ENCODE measurements around the gene LRRC74B.

The LRRC74B gene

GRCh38 chr22:21009638-21010425 is 35.9 kb upstream of the LRRC74B start:
- no peak for ATAC-seq
- peaks cover 12% of the 10 kb centered on the region for H3K4me1 Mint-ChIP-seq
- no peaks in the 10 kb centered on the region for H3K9me3 Mint-ChIP-seq
- DNase-seq = no peak
- no peaks in the 10 kb centered on the region for H3K27me3 Mint-ChIP-seq
- no peak overlapping the region for H3K27ac Mint-ChIP-seq
- H3K4me3 Mint-ChIP-seq = no peak overlapping the region

DNA sequence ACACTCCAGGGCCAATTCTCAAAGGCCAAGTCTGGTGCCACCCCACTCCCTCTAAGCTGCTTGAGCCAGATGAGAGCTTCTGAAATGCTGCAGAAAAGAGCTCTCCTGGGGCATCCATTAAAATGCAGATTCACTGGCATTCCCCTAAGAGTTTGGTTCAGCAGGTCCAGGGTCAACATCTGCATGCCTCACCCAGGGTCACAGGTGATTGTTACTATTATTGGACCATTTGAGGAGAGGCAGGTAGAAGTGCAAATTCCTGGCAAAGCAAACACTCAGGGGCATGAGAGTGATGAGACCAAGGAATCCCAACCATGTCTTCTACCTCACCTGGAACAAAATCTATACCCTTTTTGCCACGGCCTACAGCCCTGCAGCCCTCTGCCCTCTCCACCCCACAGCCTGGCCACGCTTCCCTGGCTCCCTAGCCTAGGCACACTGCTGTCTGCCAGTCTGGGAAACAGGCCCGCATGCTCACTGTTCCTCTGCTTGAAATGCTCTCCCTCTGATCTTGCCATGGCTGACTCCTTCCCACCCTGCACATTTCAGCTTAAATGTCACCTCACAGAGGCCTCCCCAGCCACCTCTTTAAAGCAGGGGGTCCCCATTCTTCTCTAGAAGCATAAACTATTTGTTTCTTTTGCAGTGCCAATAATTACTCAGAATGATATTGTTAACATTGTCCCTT is 35.2 kb upstream of the LRRC74B start:
- Mint-ChIP-seq H3K27me3 (no peaks in the 10 kb centered on the region), H3K4me1 (peaks cover 18% of the 10 kb centered on the region), H3K4me3 (no peak overlapping the region), H3K27ac (no peak overlapping the region), H3K9me3 (no peaks in the 10 kb centered on the region)
- no peak for ATAC-seq
- DNase-seq = no peak

DNA sequence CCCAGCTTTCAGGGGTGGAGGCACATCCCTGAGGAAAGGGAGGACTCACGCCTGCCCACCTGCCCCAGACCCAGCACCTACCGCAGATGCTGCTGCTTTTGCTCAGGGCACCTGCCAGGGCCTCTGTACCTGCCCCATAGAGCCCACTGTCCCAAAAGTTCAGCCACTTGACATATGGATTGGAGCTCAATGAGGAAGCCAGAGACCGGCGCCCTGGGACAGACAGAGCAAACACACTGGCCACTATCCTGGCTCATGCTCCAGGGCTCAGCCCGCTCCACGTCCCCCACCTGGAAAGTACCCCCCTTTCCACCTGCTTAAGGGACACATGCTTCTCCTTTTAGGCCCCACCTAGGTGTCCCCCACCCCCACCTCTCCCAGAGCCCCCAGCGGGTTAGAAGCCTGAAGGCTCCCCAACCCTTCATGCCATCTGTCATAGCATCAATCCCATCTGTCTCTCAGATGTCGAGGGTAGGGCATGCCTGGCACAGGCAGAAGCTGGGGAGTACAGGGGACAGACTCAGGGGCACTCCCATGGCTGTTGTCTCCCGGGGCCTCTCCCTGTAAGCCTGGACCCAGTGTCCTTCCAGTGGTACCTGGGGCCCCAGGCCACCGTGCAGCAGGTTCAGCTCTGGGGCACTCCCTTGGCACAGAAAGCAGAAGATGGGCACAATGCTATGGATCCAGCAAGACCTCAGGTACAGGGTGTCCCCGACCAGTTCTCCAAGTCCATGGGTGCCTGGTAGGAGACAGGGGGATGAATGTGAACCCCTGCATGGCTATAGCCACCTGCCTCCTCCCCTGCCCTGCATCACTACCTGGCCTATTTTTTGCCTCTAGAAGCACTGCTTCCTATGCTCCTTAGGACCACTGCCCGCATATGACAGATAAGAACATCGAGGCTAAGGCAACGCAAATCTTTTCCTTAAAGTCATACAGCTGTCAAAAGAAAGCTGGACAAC is 33.0 kb upstream of the LRRC74B start:
- Mint-ChIP-seq H3K4me1 (peaks cover 18% of the 10 kb centered on the region), H3K9me3 (no peaks in the 10 kb centered on the region), H3K27ac (no peak overlapping the region), H3K4me3 (peak overlapping the region; percentile 92 to 98), H3K27me3 (no peaks in the 10 kb centered on the region)
- no peak for ATAC-seq
- no peak for DNase-seq

- DNase-seq (no peak), ATAC-seq (no peak)
- Mint-ChIP-seq H3K4me1 (peaks cover 18% of the 10 kb centered on the region), H3K9me3 (no peaks in the 10 kb centered on the region), H3K4me3 (peak overlapping the region; percentile 92 to 98), H3K27ac (peak overlapping the region; percentile 82 to 89), H3K27me3 (no peaks in the 10 kb centered on the region)
Measured at GRCh38 chr22:21013657-21014201, 32.0 kb upstream of the LRRC74B start.

GRCh38 chr22:21014202-21014725 is 31.5 kb upstream of the LRRC74B start:
- Mint-ChIP-seq H3K9me3 (no peaks in the 10 kb centered on the region), H3K27me3 (no peaks in the 10 kb centered on the region), H3K4me3 (peak overlapping the region; percentile 92 to 98), H3K27ac (peak overlapping the region; percentile 82 to 89), H3K4me1 (peaks cover 18% of the 10 kb centered on the region)
- DNase-seq (peak; percentile 86 to 90), ATAC-seq (peak; percentile 95)

GRCh38 chr22:21014726-21015465 is 30.9 kb upstream of the LRRC74B start, which contains the start of gene P2RX6:
Gene P2RX6 (plus strand): TSS chr22:21015165. CDS start chr22:21015175, 10 bp downstream.
- DNase-seq (no peak), ATAC-seq (no peak)
- no peaks in the 10 kb centered on the region for H3K27me3 Mint-ChIP-seq
- peak within 1 kb of the TSS; percentile 92 to 98 for H3K4me3 Mint-ChIP-seq
- H3K4me1 Mint-ChIP-seq = peaks cover 18% of the 10 kb centered on the region
- peak within 1 kb of the TSS; percentile 82 to 89 for H3K27ac Mint-ChIP-seq
- H3K9me3 Mint-ChIP-seq = no peaks in the 10 kb centered on the region

- Mint-ChIP-seq H3K27me3 (no peaks in the 10 kb centered on the region), H3K9me3 (no peaks in the 10 kb centered on the region), H3K4me1 (peaks cover 18% of the 10 kb centered on the region), H3K27ac (no peak overlapping the region), H3K4me3 (peak overlapping the region; percentile 21 to 98)
- no peak for DNase-seq
- ATAC-seq = no peak
Measured at GRCh38 chr22:21015466-21016006, 30.2 kb upstream of the LRRC74B start.

DNA sequence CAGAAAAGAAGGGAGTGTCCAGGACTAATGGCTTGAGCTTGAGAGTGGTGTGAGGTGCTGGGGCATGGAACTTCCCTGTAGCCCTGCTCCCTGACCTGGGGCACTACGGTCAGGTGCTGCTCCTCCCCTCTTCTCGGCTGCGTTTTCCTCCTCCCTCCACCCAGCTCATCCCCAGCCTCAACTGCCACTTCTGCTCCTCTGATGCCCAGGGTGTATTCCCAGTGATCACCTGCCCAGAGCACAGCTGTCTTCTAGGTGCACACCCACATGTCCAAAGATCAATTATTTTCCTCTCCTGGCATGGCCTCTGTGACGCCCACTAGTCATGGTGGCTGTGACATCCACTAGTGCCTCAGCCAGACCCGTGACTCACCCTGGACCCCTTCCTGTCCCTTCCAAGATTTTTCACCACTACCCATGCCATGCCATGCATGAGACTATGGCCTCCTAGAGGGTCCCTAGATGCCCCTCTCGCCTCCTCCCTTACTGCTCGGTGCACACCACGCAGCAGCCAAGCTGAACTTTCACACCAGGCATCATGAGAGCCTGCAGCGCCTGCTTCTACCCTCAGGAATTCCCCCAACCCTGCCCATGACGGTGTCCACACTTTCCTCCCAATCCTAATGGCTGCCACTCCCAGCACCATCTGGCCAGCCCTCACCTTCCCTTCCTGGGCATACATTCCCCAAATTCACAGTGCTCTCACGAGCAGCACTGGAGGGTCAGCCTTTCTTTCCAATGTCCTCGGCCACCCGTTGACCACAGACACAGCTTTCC is 28.9 kb upstream of the LRRC74B start:
- H3K27me3 Mint-ChIP-seq = no peaks in the 10 kb centered on the region
- DNase-seq (no peak), ATAC-seq (no peak)
- no peak overlapping the region for H3K27ac Mint-ChIP-seq
- H3K4me3 Mint-ChIP-seq = no peak overlapping the region
- peaks cover 18% of the 10 kb centered on the region for H3K4me1 Mint-ChIP-seq
- H3K9me3 Mint-ChIP-seq = no peaks in the 10 kb centered on the region

- ATAC-seq (no peak), DNase-seq (no peak)
- H3K9me3 Mint-ChIP-seq = no peaks in the 10 kb centered on the region
- H3K4me1 Mint-ChIP-seq = peaks cover 18% of the 10 kb centered on the region
- no peaks in the 10 kb centered on the region for H3K27me3 Mint-ChIP-seq
- no peak overlapping the region for H3K4me3 Mint-ChIP-seq
- peak overlapping the region in 1 of 2 donors; percentile 20 for H3K27ac Mint-ChIP-seq
Measured at GRCh38 chr22:21018314-21018713, 27.4 kb upstream of the LRRC74B start.

GRCh38 chr22:21020802-21021429 is 24.8 kb upstream of the LRRC74B start:
- peaks cover 19% of the 10 kb centered on the region for H3K4me1 Mint-ChIP-seq
- ATAC-seq (peak; percentile 78), DNase-seq (peak in 1 of 2 donors; percentile 44)
- no peak overlapping the region for H3K4me3 Mint-ChIP-seq
- H3K27me3 Mint-ChIP-seq = no peaks in the 10 kb centered on the region
- H3K9me3 Mint-ChIP-seq = no peaks in the 10 kb centered on the region
- H3K27ac Mint-ChIP-seq = no peak overlapping the region

- Mint-ChIP-seq H3K9me3 (no peaks in the 10 kb centered on the region), H3K4me3 (no peak overlapping the region), H3K4me1 (peaks cover 23% of the 10 kb centered on the region), H3K27me3 (no peaks in the 10 kb centered on the region), H3K27ac (peak overlapping the region in 1 of 2 donors; percentile 44)
- DNase-seq (no peak), ATAC-seq (no peak)
Measured at GRCh38 chr22:21022507-21022906, 23.2 kb upstream of the LRRC74B start.

- no peaks in the 10 kb centered on the region for H3K27me3 Mint-ChIP-seq
- H3K27ac Mint-ChIP-seq = peak overlapping the region in 1 of 2 donors; percentile 44
- no peaks in the 10 kb centered on the region for H3K9me3 Mint-ChIP-seq
- ATAC-seq (peak; percentile 34), DNase-seq (no peak)
- H3K4me3 Mint-ChIP-seq = no peak overlapping the region
- peaks cover 23% of the 10 kb centered on the region for H3K4me1 Mint-ChIP-seq
Measured at GRCh38 chr22:21022955-21023614, 22.7 kb upstream of the LRRC74B start.

- Mint-ChIP-seq H3K4me1 (peaks cover 29% of the 10 kb centered on the region), H3K27ac (peak overlapping the region; percentile 42 to 60), H3K4me3 (peak overlapping the region; percentile 49 to 52), H3K9me3 (no peaks in the 10 kb centered on the region), H3K27me3 (no peaks in the 10 kb centered on the region)
- DNase-seq (peak; percentile 23 to 37), ATAC-seq (peak; percentile 73)
Measured at GRCh38 chr22:21025266-21025665, 20.5 kb upstream of the LRRC74B start.

Measured in stimulated activated naive CD8-positive, alpha-beta T cell treated with anti-CD3 and anti-CD28 coated beads, Interleukin-15, amount 100 ng/mL, for 72 hours (primary cell).